ENCODE measurements around the gene PCYOX1L. TPM values are rescaled to one million over a fixed set of nuclear protein-coding genes. Genes with fewer than 3 reads are reported as not detected.

The PCYOX1L gene
- total RNA-seq, 1 donor from 2014 or later, result 6.6 TPM

- Histone ChIP-seq H3K4me1 (peaks cover 4% of the 10 kb centered on the region), H3K27me3 (no peaks in the 10 kb centered on the region), H3K36me3 (peaks cover 66% of the 10 kb centered on the region), H3K27ac (no peak overlapping the region), H3K4me3 (no peak overlapping the region), H3K9me3 (no peaks in the 10 kb centered on the region)
- intact Hi-C loops (cut with DNase I), result no loop called here
- no peak for ATAC-seq
- DNase-seq, result no peak
- TF ChIP-seq CTCF (IDR thresholded peaks at IDR 0.05), result no peak
Measured at GRCh38 chr5:149353911-149354310, 3.9 kb upstream of the PCYOX1L start.

- H3K9me3 ChIP-seq, result no peaks in the 10 kb centered on the region
- H3K27ac ChIP-seq, result no peak overlapping the region
- H3K4me3 ChIP-seq, result no peak overlapping the region
- H3K36me3 ChIP-seq, result peaks cover 49% of the 10 kb centered on the region
- H3K4me1 ChIP-seq, result peaks cover 4% of the 10 kb centered on the region
- no peaks in the 10 kb centered on the region for H3K27me3 ChIP-seq
- ATAC-seq (no peak), DNase-seq (no peak)
- intact Hi-C loops (cut with DNase I), result no loop called here
- TF ChIP-seq CTCF (IDR thresholded peaks at IDR 0.05), result no peak
Measured at GRCh38 chr5:149355688-149356087, 2.2 kb upstream of the PCYOX1L start.

GRCh38 chr5:149356391-149356790 lies 1.5 kb upstream of the PCYOX1L start:
- DNase-seq (no peak), ATAC-seq (no peak)
- H3K36me3 ChIP-seq, result peaks cover 42% of the 10 kb centered on the region
- H3K4me1 ChIP-seq, result peaks cover 4% of the 10 kb centered on the region
- H3K4me3 ChIP-seq, result no peak overlapping the region
- H3K9me3 ChIP-seq, result no peaks in the 10 kb centered on the region
- intact Hi-C loops (cut with DNase I), result no loop called here
- H3K27ac ChIP-seq, result no peak overlapping the region
- no peaks in the 10 kb centered on the region for H3K27me3 ChIP-seq
- no peak for TF ChIP-seq CTCF (IDR thresholded peaks at IDR 0.05)

GRCh38 chr5:149358294-149358651 lies 427 bp downstream of the PCYOX1L start:
- Histone ChIP-seq H3K27ac (peak overlapping the region; percentile 64), H3K4me3 (peak overlapping the region; percentile 77), H3K27me3 (no peaks in the 10 kb centered on the region), H3K4me1 (peaks cover 4% of the 10 kb centered on the region), H3K9me3 (no peaks in the 10 kb centered on the region), H3K36me3 (peaks cover 23% of the 10 kb centered on the region)
- DNase-seq, result peak; percentile 70
- intact Hi-C loops (cut with DNase I), result no loop called here
- no peak for TF ChIP-seq CTCF (IDR thresholded peaks at IDR 0.05)
- peak; percentile 61 for ATAC-seq

- intact Hi-C loops (cut with DNase I), result no loop called here
- H3K4me3 ChIP-seq, result peak overlapping the region; percentile 77
- ATAC-seq, result no peak
- no peak for TF ChIP-seq CTCF (IDR thresholded peaks at IDR 0.05)
- peaks cover 4% of the 10 kb centered on the region for H3K4me1 ChIP-seq
- H3K27ac ChIP-seq, result no peak overlapping the region
- DNase-seq, result no peak
- H3K9me3 ChIP-seq, result no peaks in the 10 kb centered on the region
- H3K36me3 ChIP-seq, result peaks cover 16% of the 10 kb centered on the region
- H3K27me3 ChIP-seq, result no peaks in the 10 kb centered on the region
Measured at GRCh38 chr5:149358868-149359495, 1.1 kb downstream of the PCYOX1L start.

- ATAC-seq (no peak), DNase-seq (no peak)
- Histone ChIP-seq H3K27me3 (no peaks in the 10 kb centered on the region), H3K4me3 (no peak overlapping the region), H3K9me3 (no peaks in the 10 kb centered on the region), H3K27ac (no peak overlapping the region), H3K36me3 (peaks cover 3% of the 10 kb centered on the region), H3K4me1 (peaks cover 4% of the 10 kb centered on the region)
- intact Hi-C loops (cut with DNase I), result no loop called here
- TF ChIP-seq CTCF (IDR thresholded peaks at IDR 0.05), result no peak
Measured at GRCh38 chr5:149360272-149360671, 2.4 kb downstream of the PCYOX1L start.

All from upper lobe of right lung (tissue), 1 donor.